HuH-7.5 (cell line): ENCODE measurements around the gene PRDM16.

Experiments used
- DNase-seq: peaks from one replicate; pipeline ENCODE4 v3.0.0; 2011; ENCODE audit warnings: low spot score

The PRDM16 gene

DNA sequence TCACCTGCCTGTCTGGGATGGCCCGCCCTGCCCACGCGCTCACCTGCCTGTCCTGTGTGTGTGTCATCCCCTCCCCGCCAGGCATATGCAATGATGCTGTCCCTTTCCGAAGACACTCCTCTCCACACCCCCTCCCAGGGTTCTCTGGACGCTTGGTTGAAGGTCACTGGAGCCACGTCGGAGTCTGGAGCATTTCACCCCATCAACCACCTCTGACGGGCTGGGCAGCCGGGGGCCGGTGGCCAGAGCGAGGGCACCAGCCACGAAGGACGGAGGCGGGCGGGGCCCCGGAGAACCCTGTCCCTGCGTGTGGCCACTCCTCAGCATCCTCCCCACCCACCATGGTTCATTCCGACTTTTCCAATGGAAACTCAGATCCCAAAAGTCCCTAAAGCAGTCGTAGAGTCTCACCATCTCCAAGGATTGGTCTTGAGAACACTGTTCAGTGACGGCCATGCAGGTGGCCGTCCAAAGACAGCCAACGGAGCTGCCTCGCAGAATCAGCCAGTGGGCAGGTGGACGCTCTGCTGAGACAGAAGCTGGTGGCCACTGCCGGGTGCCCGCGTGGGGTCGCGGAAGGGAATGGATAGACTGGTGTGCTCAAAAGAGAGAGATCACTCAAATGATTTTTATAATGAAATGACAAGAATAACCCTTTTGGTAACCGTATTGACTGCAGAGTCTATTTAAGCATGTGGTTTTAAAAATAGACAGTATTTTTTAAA lies 364.8 kb downstream of the PRDM16 start:
- DNase-seq, result no peak

DNA sequence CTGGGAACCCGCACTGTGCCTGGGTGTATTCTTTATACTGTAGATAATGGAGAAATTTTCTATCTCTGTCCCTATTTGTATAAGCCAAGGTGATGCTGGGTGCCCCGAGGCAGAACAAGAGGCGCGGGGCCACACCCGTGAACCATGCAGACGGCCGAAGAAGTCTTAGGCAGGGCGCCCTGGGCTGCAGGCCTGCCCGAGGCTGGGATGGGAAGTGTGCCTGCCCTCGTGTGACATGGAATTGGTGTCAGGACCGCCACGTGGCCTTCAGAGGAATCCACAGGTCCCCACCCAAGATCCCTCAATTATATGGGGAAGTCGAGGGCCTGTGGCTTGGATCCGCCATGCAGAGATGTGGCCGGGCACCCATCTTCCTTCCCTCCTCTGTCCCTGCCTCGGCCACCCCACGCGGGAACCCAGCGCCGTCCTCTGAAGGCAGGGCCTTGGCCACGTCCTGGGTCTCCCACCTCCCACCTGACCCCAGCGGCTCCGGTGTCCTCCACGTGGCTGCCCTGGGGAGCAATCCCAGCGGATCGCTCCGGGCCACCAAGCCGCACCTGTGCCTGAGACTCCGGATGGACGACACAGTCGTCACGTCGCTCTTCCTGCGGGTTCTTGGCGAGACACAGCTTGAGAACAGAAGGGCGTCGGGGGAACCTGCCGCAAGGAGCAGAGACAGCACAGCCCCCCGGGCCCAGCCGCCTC lies 365.6 kb downstream of the PRDM16 start:
- DNase-seq, result no peak

DNA sequence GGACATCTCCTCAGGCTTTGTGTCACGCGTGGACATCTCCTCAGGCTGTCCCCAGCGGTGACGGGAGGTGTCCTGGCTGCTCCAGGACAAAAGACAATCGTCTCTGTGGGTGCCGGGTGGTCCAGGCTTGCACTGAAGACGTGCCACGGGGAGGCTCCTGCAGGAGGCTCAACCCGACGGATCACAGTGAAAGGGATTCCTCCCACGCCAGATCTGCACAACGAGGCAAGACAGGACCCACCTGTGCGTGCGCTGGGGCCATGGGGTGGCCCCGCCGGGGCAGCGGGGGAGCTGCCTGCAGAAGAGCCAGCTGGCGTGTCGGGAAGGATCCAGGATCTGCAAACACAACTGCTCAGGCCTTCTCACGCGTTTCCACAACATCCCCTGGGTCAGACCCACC lies 366.7 kb downstream of the PRDM16 start:
- DNase-seq, result no peak

DNA sequence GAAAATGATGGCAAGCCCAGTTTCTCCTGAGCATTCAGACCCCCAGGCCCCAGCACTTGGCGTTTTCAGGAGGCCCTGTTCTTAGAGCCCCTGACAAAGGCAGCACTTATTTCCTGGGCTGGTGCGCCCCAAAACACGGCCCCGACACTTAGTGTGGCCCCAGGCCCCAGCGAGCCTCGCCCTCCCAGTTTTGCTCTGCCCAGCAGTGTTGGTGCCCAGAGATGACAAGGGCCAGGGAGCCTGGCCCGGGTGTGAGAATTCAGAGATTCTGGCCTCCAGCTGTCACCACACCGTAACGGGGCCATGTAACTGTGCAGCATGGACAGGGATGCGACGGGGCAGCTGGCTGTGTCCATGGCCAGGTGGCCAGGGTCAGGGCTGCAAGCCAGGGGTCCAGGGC lies 367.4 kb downstream of the PRDM16 start:
- DNase-seq, result no peak

DNA sequence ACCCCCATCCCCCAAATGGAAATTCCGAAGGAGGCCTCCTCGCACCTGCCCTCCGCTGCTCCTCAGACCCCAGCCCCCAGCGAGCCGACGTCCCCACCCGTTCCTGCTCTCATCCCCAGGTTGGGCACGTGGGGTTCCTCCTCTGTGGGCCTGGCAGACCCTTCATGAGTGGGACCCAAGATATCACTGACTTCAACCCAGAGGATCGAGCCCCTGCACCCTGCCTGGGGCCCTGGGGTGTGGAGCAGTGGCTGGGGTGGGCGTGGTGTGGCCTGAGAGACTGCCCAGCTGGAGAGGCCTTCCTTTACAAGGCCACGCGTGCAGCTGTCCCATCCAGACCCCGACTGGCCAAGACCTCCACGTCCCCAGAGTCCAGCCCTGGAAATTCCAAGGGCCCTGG lies 367.9 kb downstream of the PRDM16 start:
- DNase-seq, result no peak

DNA sequence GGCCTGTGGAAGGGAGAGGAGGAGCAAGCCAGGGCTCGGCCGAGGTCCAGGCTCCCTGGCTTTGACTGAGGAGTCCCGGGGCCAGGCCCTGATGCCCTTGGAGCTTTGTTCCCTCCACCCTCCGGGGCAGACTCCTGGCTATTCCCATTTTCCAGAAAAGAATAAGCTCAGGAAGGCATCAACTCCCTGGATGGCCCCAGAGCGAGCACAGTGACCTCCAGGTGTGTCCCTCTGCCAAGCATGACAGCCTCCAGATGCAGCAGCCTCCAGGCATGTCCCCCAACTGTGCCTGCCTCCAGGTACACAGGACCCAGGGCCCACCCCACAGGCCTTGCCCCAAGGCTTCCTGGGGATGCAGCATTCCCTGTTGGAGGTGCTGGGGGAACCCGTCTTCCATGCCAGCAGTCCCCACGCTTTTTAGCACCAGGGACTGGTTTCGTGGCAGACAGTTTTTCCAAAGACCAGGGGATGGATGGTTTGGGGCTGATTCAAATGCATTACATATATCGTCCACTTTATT lies 369.7 kb downstream of the PRDM16 start:
- no peak for DNase-seq

DNA sequence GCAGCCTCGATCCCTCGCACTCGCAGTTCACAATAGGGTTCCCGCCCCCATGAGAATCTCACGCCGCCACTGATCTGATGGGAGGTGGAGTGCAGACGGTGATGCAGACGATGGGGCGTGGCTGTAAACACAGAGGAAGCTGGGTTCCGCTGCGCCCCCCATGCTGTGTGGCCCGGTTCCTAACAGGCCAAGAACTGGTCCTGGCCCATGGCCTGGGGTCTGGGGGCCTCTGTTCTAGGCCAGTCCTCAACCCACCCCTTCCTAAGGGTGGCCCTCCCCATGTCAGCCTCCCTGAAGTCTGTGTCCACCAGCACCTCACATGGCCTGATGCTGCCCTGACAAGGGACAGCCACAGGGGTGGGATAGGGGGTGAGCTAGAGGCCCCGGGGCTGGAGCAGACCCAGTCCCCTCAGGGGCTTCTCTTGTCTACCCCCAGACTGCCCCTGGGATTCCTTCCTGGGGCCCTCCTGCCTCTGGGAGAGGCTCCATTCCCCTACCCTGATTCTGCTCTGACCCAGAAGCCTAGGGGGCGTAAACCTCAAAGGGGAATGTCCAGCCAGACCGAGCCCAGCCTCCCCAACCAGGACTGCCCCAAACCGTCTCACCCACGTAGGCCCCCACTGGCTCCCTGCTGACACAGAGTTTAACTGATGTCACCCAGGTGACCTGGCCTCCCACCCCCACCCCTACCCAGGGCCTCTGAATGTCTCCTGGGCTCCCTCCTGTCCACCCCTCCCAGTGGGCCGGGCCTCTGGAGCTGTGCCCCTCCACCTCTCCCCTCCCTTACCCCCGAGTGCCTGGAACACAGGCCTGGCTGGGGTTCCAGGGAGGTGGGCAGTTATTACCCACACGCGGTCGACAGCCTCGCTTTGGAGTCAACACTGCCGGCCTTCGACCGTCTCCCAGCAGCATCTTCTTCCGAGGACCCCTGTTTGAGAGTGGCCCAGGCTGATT lies 370.6 kb downstream of the PRDM16 start:
- DNase-seq, result no peak

DNA sequence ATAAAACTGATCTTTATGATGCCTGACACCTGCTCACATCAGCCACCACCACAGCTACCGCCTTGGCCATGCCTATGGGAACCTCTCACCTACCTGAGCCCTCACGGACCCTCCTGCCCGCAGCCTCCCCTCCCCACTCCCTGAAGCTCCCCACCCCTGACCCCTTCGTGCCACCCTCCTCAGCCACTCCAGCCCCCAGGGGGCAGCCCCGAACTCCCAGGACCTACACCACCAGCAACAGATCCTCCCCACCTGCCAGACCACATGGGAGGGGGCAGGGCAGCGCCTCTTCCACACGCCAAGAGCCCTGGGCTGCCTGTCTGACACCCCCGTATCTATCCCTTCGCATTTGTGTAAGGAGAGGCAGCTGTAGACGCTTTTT lies 371.3 kb downstream of the PRDM16 start:
- no peak for DNase-seq

DNA sequence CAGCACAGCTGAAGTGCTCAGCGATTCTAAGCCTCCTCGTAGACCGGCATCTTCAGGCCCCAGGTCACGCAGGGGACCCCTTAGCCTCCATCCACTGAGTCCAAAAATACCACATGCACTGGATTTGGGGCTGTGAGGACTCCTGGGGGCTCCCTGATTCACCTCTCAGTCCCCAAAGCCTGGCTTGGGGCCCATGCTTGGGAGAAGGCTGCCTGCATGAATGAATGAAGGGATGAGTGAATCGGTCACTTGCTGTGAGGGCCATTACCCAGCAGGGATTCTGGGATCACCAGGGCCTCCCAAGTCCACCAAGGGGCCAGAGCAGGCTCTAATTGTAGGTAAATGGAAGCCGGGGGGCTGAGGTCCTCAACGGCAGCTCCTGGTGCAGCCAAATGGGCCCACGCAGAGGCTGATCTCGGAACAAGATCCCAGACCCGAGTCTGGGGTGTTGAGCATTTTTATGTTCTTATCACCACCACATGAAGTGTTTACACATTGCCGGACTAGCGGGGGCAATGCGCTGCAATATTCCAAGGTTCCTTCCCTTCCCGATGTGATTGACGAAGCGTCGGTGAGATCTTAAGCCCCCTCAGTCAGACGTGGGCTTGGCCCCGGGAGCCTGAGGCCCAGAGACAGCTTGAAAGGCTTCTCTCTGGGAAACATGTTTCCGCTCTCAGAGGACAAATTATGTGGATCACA lies 371.9 kb downstream of the PRDM16 start:
- no peak for DNase-seq

DNA sequence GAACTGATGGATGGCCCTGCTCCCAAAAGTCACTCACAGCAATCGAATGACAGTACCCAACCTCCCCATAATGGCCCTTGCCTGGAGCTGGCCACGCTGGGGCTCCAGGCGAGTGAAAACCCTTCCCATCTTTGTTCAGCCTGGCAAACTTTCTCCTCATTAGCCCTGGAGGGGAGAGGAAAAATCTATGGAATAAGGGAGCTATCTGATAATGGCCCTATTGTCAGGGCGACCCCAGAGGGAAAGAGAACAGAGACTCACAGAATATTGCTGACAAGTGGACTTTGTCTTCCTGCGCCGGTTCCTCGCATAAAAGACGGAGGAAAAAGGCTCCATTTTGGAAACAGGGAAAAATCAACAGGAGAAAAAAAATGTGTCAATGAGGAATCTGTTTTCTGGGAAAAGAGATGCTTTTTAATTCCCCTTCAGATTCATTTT lies 372.4 kb downstream of the PRDM16 start:
- no peak for DNase-seq

DNA sequence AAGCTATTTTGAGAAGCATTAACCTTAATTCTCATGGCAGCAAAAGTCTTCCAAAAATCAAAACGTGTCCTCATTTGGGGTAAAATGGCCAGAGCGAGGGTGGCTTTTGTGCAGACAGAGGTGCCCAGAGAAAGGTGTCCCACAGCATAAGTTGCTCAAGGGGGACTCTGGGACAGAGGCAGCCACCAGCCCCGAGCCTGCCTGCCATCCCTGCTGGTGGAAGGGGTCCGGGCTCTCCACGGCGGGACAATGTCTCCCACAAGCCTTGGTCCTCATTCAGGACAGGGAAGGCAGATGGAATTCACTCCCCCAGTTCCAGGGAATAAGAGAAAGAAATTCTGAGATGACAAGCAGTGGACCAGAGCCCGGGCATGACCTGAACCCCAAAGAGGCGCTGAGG lies 372.9 kb downstream of the PRDM16 start:
- DNase-seq, result no peak

DNA sequence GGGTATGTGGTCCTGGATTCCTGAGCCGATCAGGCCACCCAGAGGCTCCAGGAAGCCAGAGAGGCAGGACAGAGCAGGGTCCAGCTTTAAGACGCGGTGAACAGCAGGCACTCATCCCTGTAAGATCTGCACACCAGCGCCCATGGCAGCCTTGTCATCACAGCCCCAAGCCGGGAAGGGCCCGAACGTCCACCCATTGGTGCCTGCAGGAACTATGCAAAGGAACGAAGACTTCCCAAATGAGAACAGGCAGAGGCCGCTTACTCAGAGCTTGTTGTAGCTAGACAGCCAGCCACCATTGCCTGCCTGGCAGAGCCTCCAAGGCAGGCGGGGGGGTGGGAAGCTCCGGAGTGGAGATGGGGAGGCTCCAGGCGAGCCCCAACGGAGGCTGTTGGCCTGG lies 373.3 kb downstream of the PRDM16 start:
- no peak for DNase-seq

DNA sequence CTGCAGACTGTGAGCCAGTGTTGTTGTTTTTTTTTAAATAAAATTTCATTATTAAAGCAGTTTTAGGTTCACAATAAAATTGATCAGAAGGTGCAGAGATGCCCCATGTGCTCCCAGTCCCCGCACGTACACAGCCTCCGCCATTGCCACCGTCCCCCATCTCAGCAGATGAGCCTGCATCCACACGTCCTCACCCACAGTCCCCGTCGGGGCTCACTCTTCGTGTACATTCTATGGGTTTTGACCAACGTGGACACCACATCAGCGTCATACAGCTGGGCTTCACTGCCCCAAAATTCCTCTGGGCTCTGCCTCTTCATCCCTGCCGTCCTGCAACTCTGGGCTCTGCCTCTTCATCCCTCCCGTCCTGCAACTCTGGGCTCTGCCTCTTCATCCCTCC lies 373.9 kb downstream of the PRDM16 start:
- DNase-seq, result no peak

DNA sequence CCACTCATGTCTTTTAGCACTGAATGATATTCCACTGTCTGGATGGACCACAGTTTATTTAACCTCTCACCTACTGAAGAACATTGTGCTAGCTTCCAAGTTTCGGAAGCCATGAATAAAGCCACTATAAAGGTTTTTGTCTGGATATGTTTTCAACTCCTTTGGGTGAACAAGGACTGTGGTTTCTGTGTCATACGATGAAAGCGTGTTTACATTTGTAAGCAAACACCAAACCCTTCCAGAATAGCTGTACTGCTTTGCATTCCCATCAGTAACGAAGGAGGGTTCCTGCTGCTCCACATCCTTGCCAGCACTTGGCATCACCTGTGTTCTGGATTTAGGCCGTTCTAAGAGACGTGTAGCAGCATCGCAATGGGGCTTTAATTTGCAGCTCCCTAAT lies 374.8 kb downstream of the PRDM16 start:
- DNase-seq, result no peak

DNA sequence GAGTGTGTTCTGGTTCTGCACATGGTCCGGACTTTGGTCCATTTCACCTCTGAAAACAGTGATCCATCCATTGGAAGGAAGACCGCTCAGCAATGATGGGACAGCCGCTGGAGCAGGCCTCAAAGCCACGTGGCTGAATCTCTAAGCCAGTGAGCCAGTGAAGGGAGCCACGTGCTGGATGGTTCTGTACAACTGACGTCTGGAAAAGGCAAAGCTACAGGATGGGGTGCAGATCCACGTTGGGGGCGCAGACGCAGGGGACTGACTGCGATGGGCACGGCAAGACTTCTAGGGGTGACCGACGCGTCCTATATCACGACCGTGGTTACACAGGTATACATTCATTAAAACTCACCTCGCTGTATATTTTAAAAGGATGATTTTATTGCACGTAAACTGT lies 375.3 kb downstream of the PRDM16 start:
- DNase-seq, result no peak

DNA sequence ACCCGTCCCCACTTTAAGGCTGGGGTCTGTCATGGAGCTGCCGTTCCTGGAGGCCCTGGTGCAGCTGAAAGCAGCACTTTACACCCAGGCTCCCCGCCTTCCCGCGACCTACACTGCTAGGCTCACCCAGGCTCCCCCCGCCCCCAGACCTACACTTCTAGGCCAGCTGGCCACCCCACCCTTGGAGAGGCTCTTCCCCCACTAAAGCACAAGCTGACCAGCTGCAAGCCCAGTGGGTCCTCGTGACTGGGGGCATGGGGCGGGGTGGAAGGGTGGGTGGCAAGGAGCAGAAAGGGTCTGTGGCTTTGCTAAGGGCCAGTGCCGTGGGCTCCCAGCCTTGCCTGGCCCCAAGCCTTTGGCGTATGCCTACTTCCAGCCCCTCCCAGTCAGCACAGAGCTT lies 375.7 kb downstream of the PRDM16 start:
- DNase-seq, result no peak

DNA sequence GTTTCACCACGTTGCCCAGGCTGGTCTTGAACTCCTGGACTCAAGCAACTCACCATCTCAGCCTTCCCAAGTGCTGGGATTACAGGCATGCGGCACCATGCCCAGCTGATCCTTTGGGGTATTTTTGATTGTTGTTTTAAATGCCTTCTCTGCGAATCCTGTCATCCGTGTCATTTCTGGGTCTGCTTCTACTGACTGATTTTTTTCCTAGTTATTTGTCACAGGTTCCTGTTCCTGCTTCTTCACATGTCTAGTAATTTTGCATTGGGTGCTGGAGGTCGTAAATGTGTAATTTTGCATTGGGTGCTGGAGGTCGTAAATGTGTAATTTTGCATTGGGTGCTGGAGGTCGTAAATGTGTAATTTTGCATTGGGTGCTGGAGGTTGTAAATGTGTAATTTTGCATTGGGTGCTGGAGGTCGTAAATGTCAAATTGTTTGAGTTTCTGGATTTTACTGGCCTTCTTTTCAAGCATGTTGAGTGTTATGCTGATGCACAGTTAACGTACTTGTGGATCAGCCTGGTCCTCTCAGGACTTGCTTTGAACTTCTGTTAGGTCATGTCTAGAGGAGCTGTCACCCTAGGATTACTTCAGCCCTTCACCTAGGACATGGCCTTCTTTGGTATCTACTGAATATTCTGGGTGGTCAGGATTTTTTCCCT lies 381.3 kb downstream of the PRDM16 start:
- no peak for DNase-seq

DNA sequence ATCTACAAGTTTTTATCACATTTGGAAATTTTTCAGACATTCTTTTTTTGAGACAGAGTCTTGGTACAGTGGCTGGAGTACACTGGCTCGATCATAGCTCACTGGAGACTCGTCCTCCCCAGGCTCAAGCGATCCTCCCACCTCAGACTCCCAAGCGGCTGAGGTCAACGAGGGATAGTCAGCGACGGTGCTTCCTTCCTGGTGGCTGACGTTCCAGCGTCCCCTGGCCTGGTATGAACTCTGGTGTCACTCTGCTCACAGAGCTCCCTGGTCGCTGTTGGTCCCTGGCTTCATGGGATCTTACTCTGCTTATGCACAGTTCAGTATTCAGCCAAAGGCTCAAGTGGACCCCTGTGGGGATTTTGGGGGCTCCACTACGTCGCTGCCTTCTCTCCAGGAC lies 382.0 kb downstream of the PRDM16 start:
- DNase-seq, result no peak

DNA sequence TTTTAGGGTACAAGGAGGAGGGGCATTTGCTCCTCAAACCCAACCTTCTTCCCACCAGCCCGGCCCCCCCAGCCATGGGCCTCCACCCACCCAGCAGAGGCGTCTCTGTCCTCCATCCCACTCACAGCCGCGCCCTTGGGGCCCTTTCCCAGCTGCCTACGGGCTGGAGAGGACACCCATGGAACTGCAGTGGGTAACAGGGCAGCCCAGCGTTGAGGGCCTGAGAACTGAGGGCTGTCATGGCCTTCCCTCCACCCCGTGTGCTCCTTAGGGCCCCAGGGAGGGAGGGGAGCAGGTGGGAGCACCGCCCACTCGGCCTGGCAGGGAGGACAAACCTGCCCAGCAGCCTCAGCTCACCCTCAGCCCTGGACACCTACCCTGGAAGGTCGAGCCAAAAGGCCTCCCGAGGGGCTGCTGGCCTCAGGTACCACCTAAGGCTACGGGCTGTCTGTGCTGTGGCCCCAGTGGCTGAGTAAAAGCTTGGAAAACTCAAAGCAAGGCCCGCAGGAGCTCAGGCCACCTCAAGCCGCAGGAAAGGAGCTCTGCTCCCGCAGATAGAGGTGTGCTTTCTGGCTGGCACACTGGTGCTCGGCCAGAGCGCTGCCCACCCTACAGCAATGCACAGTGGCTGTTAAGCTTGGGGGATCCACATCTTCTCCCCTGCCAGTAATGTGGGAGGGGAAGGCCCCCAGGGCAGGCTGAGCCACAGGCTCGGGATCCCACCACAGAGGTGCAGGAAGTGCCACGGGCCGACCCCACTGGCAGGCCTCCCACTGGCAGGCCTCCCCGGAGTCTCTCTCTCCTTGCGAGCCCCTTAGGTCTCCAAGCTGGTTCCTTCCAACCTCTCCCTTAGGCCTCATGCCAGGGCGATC lies 383.2 kb downstream of the PRDM16 start:
- DNase-seq, result no peak

DNA sequence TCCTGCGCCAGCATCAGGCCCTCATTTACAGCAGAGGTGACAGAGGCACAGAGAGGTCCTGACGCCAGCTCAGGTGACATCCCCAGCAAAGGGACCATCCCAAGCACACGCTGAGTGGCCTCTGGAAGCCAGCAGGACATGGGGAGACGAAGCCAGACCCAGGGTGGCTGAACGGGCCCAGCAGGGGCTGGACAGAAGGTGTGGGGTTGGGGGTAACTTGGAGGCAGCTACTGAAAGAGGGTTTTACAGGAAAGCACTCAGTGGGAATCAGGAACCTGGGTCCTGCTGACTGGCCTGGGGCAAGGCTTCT lies 383.8 kb downstream of the PRDM16 start:
- no peak for DNase-seq
